Body of pancreas (tissue), 4 donors: ENCODE data around the gene POFUT2.

Experiments used
- POLR2A ChIP-seq, 3 donors: fragments of 450-650 bp; IDR thresholded peaks; one replicate each; pipeline ENCODE4 v1.6.1; 2016; ENCODE audit warnings: antibody characterized with exemption in 3 of 3, mild to moderate bottlenecking in 2 of 3
- TF ChIP-seq, protein P1 (sequence below), 7 experiments: fragments of 450-650 bp in 4 of 7; fragments of 200-600 bp in 3 of 7; sonication (generic) in 3 of 7; IDR thresholded peaks; one replicate each; pipeline ENCODE4 v1.5.1; 2016 to 2019; ENCODE audit warnings: antibody characterized with exemption in 7 of 7

DNA sequence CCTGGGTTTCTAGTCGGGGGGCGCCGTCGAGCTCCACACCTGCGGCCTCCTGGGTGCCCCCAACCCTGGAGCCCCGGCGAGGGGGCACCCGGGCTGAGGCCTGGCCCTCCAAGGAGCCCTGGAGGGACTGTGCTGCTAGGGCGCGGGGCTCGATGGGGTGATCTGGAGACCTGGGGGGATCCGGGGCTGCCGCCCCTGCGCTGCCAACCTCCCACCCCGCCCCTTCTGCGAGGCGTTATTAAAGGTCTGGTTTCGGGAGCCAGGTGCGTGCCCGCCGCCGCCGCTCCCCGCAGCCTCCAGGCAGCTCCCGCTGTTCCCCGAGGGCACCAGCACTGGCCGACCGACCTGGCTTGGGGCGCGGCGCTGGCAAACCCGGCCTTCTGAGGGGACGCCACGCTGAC lies 746 bp upstream of the POFUT2 start:
- no peak for TF ChIP-seq POLR2A (IDR thresholded peaks at IDR 0.05)
- TF ChIP-seq, protein P1, sequence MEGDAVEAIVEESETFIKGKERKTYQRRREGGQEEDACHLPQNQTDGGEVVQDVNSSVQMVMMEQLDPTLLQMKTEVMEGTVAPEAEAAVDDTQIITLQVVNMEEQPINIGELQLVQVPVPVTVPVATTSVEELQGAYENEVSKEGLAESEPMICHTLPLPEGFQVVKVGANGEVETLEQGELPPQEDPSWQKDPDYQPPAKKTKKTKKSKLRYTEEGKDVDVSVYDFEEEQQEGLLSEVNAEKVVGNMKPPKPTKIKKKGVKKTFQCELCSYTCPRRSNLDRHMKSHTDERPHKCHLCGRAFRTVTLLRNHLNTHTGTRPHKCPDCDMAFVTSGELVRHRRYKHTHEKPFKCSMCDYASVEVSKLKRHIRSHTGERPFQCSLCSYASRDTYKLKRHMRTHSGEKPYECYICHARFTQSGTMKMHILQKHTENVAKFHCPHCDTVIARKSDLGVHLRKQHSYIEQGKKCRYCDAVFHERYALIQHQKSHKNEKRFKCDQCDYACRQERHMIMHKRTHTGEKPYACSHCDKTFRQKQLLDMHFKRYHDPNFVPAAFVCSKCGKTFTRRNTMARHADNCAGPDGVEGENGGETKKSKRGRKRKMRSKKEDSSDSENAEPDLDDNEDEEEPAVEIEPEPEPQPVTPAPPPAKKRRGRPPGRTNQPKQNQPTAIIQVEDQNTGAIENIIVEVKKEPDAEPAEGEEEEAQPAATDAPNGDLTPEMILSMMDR (IDR thresholded peaks at IDR 0.05) = no peak
